ENCODE results near the gene FARP2. TPM values are rescaled to one million over a fixed set of nuclear protein-coding genes. Genes with fewer than 3 reads are reported as not detected.

Gene FARP2
- total and polyA plus RNA-seq, 2 experiments from 2014 or later, result 16.0 to 22.6 TPM

DNA sequence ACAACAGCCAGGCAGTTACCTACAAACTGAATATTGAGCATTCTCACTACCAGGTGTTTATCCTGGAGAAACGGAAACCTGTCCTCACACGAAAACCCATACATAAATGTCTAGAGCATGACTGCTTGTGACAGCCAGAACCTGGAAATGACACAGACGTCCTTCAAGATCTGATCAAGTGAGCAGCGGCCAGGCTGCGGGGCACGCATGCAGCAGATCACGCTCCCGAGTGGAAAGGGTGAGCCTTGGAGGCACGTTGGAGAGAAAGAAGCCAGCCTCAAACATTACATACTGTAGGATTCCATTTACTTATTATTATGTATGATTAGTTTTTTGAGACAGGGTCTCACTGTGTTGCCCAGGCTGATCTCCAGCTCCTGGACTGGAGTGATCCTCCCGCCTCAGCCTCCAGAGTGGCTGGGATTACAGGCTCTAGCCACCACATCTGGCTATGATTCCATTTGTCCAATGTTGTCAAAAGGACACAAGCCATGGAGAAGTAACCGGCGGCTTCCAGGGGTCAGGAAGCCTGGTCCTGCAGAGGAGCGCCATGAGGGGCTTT, 175.2 kb downstream of the FARP2 start:
- Mint-ChIP-seq H3K27me3 (ENCODE audit: insufficient read depth, low read depth, poor library complexity) (peaks cover 5% of the 10 kb centered on the region), H3K36me3 (ENCODE audit: low read depth) (no peaks in the 10 kb centered on the region), H3K27ac (no peak overlapping the region), H3K9me3 (peaks cover 4% of the 10 kb centered on the region), H3K4me3 (no peak overlapping the region; the same call in 2 of the 3 replicates), H3K4me1 (no peaks in the 10 kb centered on the region)
- DNase-seq (ENCODE audit: low spot score) (no peak), ATAC-seq (no peak)
- Histone ChIP-seq H2AFZ (no peak overlapping the region), H3K36me3 (ENCODE audit: insufficient read depth) (no peaks in the 10 kb centered on the region), H3F3A (replicated peaks; ENCODE audit: low read depth) (no peaks in the 10 kb centered on the region), H3K4me2 (no peak overlapping the region), H3K79me2 (replicated peaks; ENCODE audit: insufficient read depth) (no peaks in the 10 kb centered on the region), H3K4me1 (ENCODE audit: insufficient read depth) (no peaks in the 10 kb centered on the region), H3K4me3 (no peak overlapping the region), H4K20me1 (replicated peaks; ENCODE audit: insufficient read depth) (no peaks in the 10 kb centered on the region), H3K27ac (ENCODE audit: low read depth) (no peak overlapping the region), H3K27me3 (ENCODE audit: insufficient read depth) (no peaks in the 10 kb centered on the region), H3K9me2 (ENCODE audit: insufficient read depth) (no peaks in the 10 kb centered on the region)
- no peak for TF ChIP-seq EZH2 (IDR thresholded peaks at IDR 0.05; ENCODE audit: low read depth, unreplicated experiment)

DNA sequence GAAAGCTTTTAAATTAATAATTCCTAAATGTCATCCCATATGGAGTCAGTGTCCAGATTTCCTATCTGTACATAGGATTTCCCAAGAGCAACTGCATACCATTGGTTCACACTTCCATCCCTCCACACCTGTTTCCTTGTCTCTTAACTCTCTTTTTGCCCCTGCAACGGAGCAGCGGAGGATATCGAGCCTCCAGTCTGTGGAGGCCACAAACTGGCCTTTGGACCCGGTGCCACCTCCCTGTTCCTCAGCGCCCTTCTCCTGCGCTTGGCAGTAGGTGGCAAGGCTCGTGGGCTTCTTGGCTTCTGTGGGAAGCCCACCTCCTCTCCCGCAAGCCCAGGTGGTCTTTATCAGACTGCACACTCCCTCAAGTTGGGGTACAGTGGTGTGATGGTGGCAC, 176.1 kb downstream of the FARP2 start:
- no peaks in the 10 kb centered on the region for H3K36me3 Mint-ChIP-seq (ENCODE audit: low read depth)
- no peak overlapping the region for H3K27ac Mint-ChIP-seq
- Histone ChIP-seq H3K9me2 (ENCODE audit: insufficient read depth) (no peaks in the 10 kb centered on the region), H3F3A (replicated peaks; ENCODE audit: low read depth) (no peaks in the 10 kb centered on the region), H2AFZ (no peak overlapping the region), H3K27me3 (ENCODE audit: insufficient read depth) (no peaks in the 10 kb centered on the region), H4K20me1 (replicated peaks; ENCODE audit: insufficient read depth) (no peaks in the 10 kb centered on the region), H3K4me3 (no peak overlapping the region), H3K4me1 (ENCODE audit: insufficient read depth) (no peaks in the 10 kb centered on the region), H3K4me2 (no peak overlapping the region), H3K79me2 (replicated peaks; ENCODE audit: insufficient read depth) (no peaks in the 10 kb centered on the region), H3K36me3 (ENCODE audit: insufficient read depth) (no peaks in the 10 kb centered on the region), H3K27ac (ENCODE audit: low read depth) (no peak overlapping the region)
- H3K4me1 Mint-ChIP-seq, result no peaks in the 10 kb centered on the region
- no peak for DNase-seq (ENCODE audit: low spot score)
- no peak for ATAC-seq
- H3K27me3 Mint-ChIP-seq (ENCODE audit: insufficient read depth, low read depth, poor library complexity), result peaks cover 5% of the 10 kb centered on the region
- H3K4me3 Mint-ChIP-seq, result no peak overlapping the region
- no peaks in the 10 kb centered on the region for H3K9me3 Mint-ChIP-seq
- no peak for TF ChIP-seq NANOG (IDR thresholded peaks at IDR 0.05; ENCODE audit: borderline replicate concordance)
- TF ChIP-seq, protein P1, sequence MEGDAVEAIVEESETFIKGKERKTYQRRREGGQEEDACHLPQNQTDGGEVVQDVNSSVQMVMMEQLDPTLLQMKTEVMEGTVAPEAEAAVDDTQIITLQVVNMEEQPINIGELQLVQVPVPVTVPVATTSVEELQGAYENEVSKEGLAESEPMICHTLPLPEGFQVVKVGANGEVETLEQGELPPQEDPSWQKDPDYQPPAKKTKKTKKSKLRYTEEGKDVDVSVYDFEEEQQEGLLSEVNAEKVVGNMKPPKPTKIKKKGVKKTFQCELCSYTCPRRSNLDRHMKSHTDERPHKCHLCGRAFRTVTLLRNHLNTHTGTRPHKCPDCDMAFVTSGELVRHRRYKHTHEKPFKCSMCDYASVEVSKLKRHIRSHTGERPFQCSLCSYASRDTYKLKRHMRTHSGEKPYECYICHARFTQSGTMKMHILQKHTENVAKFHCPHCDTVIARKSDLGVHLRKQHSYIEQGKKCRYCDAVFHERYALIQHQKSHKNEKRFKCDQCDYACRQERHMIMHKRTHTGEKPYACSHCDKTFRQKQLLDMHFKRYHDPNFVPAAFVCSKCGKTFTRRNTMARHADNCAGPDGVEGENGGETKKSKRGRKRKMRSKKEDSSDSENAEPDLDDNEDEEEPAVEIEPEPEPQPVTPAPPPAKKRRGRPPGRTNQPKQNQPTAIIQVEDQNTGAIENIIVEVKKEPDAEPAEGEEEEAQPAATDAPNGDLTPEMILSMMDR (conservative IDR thresholded peaks at IDR 0.05; ENCODE audit: low read depth in 2 of 2), result no peak
- TF ChIP-seq ZNF331 (CRISPR knock-in tag; IDR thresholded peaks at IDR 0.05; ENCODE audit: low read depth), result no peak
- no peak for TF ChIP-seq CREB1 (CRISPR knock-in tag; IDR thresholded peaks at IDR 0.05; ENCODE audit: low read depth)
- TF ChIP-seq, protein P2, sequence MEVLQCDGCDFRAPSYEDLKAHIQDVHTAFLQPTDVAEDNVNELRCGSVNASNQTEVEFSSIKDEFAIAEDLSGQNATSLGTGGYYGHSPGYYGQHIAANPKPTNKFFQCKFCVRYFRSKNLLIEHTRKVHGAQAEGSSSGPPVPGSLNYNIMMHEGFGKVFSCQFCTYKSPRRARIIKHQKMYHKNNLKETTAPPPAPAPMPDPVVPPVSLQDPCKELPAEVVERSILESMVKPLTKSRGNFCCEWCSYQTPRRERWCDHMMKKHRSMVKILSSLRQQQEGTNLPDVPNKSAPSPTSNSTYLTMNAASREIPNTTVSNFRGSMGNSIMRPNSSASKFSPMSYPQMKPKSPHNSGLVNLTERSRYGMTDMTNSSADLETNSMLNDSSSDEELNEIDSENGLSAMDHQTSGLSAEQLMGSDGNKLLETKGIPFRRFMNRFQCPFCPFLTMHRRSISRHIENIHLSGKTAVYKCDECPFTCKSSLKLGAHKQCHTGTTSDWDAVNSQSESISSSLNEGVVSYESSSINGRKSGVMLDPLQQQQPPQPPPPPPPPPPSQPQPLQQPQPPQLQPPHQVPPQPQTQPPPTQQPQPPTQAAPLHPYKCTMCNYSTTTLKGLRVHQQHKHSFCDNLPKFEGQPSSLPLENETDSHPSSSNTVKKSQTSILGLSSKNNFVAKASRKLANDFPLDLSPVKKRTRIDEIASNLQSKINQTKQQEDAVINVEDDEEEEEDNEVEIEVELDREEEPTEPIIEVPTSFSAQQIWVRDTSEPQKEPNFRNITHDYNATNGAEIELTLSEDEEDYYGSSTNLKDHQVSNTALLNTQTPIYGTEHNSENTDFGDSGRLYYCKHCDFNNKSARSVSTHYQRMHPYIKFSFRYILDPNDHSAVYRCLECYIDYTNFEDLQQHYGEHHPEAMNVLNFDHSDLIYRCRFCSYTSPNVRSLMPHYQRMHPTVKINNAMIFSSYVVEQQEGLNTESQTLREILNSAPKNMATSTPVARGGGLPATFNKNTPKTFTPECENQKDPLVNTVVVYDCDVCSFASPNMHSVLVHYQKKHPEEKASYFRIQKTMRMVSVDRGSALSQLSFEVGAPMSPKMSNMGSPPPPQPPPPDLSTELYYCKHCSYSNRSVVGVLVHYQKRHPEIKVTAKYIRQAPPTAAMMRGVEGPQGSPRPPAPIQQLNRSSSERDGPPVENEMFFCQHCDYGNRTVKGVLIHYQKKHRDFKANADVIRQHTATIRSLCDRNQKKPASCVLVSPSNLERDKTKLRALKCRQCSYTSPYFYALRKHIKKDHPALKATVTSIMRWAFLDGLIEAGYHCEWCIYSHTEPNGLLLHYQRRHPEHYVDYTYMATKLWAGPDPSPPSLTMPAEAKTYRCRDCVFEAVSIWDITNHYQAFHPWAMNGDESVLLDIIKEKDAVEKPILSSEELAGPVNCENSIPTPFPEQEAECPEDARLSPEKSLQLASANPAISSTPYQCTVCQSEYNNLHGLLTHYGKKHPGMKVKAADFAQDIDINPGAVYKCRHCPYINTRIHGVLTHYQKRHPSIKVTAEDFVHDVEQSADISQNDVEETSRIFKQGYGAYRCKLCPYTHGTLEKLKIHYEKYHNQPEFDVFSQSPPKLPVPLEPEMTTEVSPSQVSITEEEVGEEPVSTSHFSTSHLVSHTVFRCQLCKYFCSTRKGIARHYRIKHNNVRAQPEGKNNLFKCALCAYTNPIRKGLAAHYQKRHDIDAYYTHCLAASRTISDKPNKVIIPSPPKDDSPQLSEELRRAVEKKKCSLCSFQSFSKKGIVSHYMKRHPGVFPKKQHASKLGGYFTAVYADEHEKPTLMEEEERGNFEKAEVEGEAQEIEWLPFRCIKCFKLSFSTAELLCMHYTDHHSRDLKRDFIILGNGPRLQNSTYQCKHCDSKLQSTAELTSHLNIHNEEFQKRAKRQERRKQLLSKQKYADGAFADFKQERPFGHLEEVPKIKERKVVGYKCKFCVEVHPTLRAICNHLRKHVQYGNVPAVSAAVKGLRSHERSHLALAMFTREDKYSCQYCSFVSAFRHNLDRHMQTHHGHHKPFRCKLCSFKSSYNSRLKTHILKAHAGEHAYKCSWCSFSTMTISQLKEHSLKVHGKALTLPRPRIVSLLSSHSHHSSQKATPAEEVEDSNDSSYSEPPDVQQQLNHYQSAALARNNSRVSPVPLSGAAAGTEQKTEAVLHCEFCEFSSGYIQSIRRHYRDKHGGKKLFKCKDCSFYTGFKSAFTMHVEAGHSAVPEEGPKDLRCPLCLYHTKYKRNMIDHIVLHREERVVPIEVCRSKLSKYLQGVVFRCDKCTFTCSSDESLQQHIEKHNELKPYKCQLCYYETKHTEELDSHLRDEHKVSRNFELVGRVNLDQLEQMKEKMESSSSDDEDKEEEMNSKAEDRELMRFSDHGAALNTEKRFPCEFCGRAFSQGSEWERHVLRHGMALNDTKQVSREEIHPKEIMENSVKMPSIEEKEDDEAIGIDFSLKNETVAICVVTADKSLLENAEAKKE (CRISPR knock-in tag; IDR thresholded peaks at IDR 0.05), result no peak
- no peak for TF ChIP-seq ZNF114 (CRISPR knock-in tag; IDR thresholded peaks at IDR 0.05)
- no peak for TF ChIP-seq POLR2AphosphoS5 (IDR thresholded peaks at IDR 0.05; ENCODE audit: low read depth)
- TF ChIP-seq, protein P3, sequence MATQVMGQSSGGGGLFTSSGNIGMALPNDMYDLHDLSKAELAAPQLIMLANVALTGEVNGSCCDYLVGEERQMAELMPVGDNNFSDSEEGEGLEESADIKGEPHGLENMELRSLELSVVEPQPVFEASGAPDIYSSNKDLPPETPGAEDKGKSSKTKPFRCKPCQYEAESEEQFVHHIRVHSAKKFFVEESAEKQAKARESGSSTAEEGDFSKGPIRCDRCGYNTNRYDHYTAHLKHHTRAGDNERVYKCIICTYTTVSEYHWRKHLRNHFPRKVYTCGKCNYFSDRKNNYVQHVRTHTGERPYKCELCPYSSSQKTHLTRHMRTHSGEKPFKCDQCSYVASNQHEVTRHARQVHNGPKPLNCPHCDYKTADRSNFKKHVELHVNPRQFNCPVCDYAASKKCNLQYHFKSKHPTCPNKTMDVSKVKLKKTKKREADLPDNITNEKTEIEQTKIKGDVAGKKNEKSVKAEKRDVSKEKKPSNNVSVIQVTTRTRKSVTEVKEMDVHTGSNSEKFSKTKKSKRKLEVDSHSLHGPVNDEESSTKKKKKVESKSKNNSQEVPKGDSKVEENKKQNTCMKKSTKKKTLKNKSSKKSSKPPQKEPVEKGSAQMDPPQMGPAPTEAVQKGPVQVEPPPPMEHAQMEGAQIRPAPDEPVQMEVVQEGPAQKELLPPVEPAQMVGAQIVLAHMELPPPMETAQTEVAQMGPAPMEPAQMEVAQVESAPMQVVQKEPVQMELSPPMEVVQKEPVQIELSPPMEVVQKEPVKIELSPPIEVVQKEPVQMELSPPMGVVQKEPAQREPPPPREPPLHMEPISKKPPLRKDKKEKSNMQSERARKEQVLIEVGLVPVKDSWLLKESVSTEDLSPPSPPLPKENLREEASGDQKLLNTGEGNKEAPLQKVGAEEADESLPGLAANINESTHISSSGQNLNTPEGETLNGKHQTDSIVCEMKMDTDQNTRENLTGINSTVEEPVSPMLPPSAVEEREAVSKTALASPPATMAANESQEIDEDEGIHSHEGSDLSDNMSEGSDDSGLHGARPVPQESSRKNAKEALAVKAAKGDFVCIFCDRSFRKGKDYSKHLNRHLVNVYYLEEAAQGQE (IDR thresholded peaks at IDR 0.05; ENCODE audit: unreplicated experiment), result no peak
- TF ChIP-seq JUNB (IDR thresholded peaks at IDR 0.05; ENCODE audit: unreplicated experiment), result no peak
- TF ChIP-seq STAT1 (IDR thresholded peaks at IDR 0.05; ENCODE audit: unreplicated experiment), result no peak

Measured in GM23338 (cell line).